A549 (cell line): ENCODE measurements around the gene INPP5B. TPM values are rescaled to one million over a fixed set of nuclear protein-coding genes. Genes with fewer than 3 reads are reported as not detected.

Source experiments
- ATAC-seq, 2 experiments: fragments of 200-7000 bp in 1 of 2; fragments of >200 bp in 1 of 2; cut with Nextera tagmentation in 1 of 2; cut with Tn5 transposase in 1 of 2; 3 replicates each; pipeline versions ENCODE4 v1.8.0 to v1.9.1; 2018 to 2020; ENCODE audit warnings: mild to moderate bottlenecking in 1 of 2, moderate library complexity in 1 of 2
- CTCF ChIA-PET: fragments of 300-600 bp; sonication (Branson Sonifier 250); formaldehyde crosslinking; extraction: SDS; loops from one replicate; lab custom pipeline; 2021; ENCODE audit warnings: antibody characterized with exemption, inconsistent platforms; lab: Yijun Ruan, JAX
- POLR2A ChIA-PET: fragments of 350-600 bp; formaldehyde crosslinking; extraction: SDS; loops from one replicate; lab custom pipeline; 2021; ENCODE audit warnings: antibody characterized with exemption, inconsistent platforms; lab: Yijun Ruan, JAX
- DNase-seq, 2 experiments: peaks; one replicate each; pipeline versions ENCODE4 v3.0.0 to v3.0.0-alpha.2; 2011 to 2016; ENCODE audit warnings: low read depth in 1 of 2, low spot score in 1 of 2
- FAIRE-seq: peaks from 2 replicates; lab custom pipeline; 2011; peaks lifted over from hg19 to GRCh38; lab: Jason Lieb, UNC
- H3K27ac ChIP-seq, 2 experiments: fragments of >200 bp; sonication (Bioruptor Twin); formaldehyde crosslinking; 3 replicates each; pipeline ENCODE4 v1.5.1; 2016 to 2017
- H3K4me1 ChIP-seq: fragments of >200 bp; sonication (Bioruptor Twin); formaldehyde crosslinking; 3 replicates; pipeline ENCODE4 v1.6.1; 2016
- H3K4me2 ChIP-seq: fragments of >200 bp; sonication (Bioruptor Twin); formaldehyde crosslinking; 3 replicates; pipeline ENCODE4 v1.6.1; 2016
- H3K4me3 ChIP-seq: fragments of >200 bp; sonication (Bioruptor Twin); formaldehyde crosslinking; 3 replicates; pipeline ENCODE4 v1.5.1; 2016
- H3K9me3 ChIP-seq: fragments of >200 bp; sonication (Bioruptor Twin); formaldehyde crosslinking; 3 replicates; pipeline ENCODE4 v1.6.1; 2016
- CBX8 ChIP-seq: fragments of 200-600 bp; sonication (generic); IDR thresholded peaks from 2 replicates; pipeline ENCODE4 v1.6.1; 2016
- CHD2 ChIP-seq: fragments of 150-350 bp; IDR thresholded peaks from 2 replicates; pipeline ENCODE4 v1.6.1; 2014; ENCODE audit warnings: low read length; ENCODE audit not compliant: partially characterized antibody
- CHD4 ChIP-seq: fragments of 200-600 bp; sonication (generic); IDR thresholded peaks from 2 replicates; pipeline ENCODE4 v1.6.1; 2016; ENCODE audit warnings: antibody characterized with exemption, mild to moderate bottlenecking, borderline replicate concordance
- EHMT2 ChIP-seq: fragments of 200-600 bp; sonication (generic); IDR thresholded peaks from 2 replicates; pipeline ENCODE4 v1.6.1; 2016; ENCODE audit warnings: antibody characterized with exemption, low read depth, mild to moderate bottlenecking, moderate library complexity
- ELK1 ChIP-seq: fragments of 150-350 bp; IDR thresholded peaks from 2 replicates; pipeline ENCODE4 v1.6.1; 2014; ENCODE audit warnings: low read depth, mild to moderate bottlenecking, low read length
- EP300 ChIP-seq, 2 experiments: fragments of >200 bp; sonication (Bioruptor Twin); formaldehyde crosslinking; IDR thresholded peaks; 2 replicates in 1 of 2; 3 replicates in 1 of 2; pipeline ENCODE4 v1.6.1; 2016 to 2017
- ESRRA ChIP-seq: fragments of 150-350 bp; IDR thresholded peaks from 2 replicates; pipeline ENCODE4 v1.6.1; 2014; ENCODE audit warnings: mild to moderate bottlenecking, low read length, borderline replicate concordance
- FOSB ChIP-seq: fragments of 250-450 bp; sonication (Bioruptor Pico); IDR thresholded peaks from 2 replicates; pipeline ENCODE4 v1.5.0; 2020; ENCODE audit warnings: mild to moderate bottlenecking, moderate library complexity
- FOSL2 ChIP-seq, 2 experiments: fragments of 450-650 bp in 1 of 2; fragments of >200 bp in 1 of 2; sonication (Bioruptor Twin) in 1 of 2; formaldehyde crosslinking; IDR thresholded peaks; 2 replicates each; pipeline versions ENCODE4 v1.5.0 to v1.6.1; 2016 to 2020; ENCODE audit warnings: mild to moderate bottlenecking in 1 of 2, moderate library complexity in 1 of 2
- FOXS1 ChIP-seq: fragments of 250-450 bp; sonication (Bioruptor Pico); IDR thresholded peaks from 2 replicates; pipeline ENCODE4 v1.5.0; 2020; ENCODE audit warnings: mild to moderate bottlenecking, moderate library complexity
- GATA3 ChIP-seq: IDR thresholded peaks from 2 replicates; pipeline ENCODE4 v1.6.1; 2012; ENCODE audit warnings: borderline replicate concordance
- HDAC2 ChIP-seq: fragments of 200-600 bp; sonication (generic); IDR thresholded peaks from 2 replicates; pipeline ENCODE4 v1.6.1; 2016
- HOXB5 ChIP-seq: fragments of 250-450 bp; sonication (Bioruptor Pico); IDR thresholded peaks from 2 replicates; pipeline ENCODE4 v1.5.0; 2020; ENCODE audit warnings: mild to moderate bottlenecking, moderate library complexity
- JUN ChIP-seq, 2 experiments: fragments of >200 bp; sonication (Bioruptor Twin); formaldehyde crosslinking; IDR thresholded peaks; 2 replicates in 1 of 2; 3 replicates in 1 of 2; pipeline ENCODE4 v1.6.1; 2016 to 2017
- JUNB ChIP-seq: fragments of >200 bp; sonication (Bioruptor Twin); formaldehyde crosslinking; IDR thresholded peaks from 2 replicates; pipeline ENCODE4 v1.6.1; 2016
- KDM5A ChIP-seq: fragments of 200-600 bp; sonication (generic); IDR thresholded peaks from 2 replicates; pipeline ENCODE4 v1.6.1; 2016; ENCODE audit warnings: antibody characterized with exemption, mild to moderate bottlenecking
- MAFK ChIP-seq: fragments of 450-650 bp; IDR thresholded peaks from 2 replicates; pipeline ENCODE4 v1.6.1; 2014; ENCODE audit not compliant: partially characterized antibody
- MAZ ChIP-seq: fragments of 150-350 bp; IDR thresholded peaks from 2 replicates; pipeline ENCODE4 v1.6.1; 2014; ENCODE audit warnings: antibody characterized with exemption, low read depth, low read length, borderline replicate concordance
- MYC ChIP-seq: IDR thresholded peaks from 2 replicates; pipeline ENCODE4 v1.6.1; 2012; ENCODE audit warnings: mild to moderate bottlenecking, inconsistent platforms, low read length, improper control_type of control experiment, borderline replicate concordance
- NFE2L2 ChIP-seq: fragments of 150-350 bp; conservative IDR thresholded peaks from 2 replicates; pipeline ENCODE4 v1.6.1; 2014; ENCODE audit warnings: low read length
- NPAS2 ChIP-seq: fragments of 250-450 bp; sonication (Bioruptor Pico); IDR thresholded peaks from 2 replicates; pipeline ENCODE4 v1.8.0; 2022; ENCODE audit warnings: mild to moderate bottlenecking, moderate library complexity, borderline replicate concordance
- PBX3 ChIP-seq: IDR thresholded peaks from 2 replicates; pipeline ENCODE4 v1.6.1; 2012
- POLR2A ChIP-seq: IDR thresholded peaks from 2 replicates; pipeline ENCODE4 v1.6.1; 2012; ENCODE audit warnings: mild to moderate bottlenecking, low read length
- RAD21 ChIP-seq, 2 experiments: fragments of >200 bp in 1 of 2; sonication (Bioruptor Twin) in 1 of 2; formaldehyde crosslinking in 1 of 2; IDR thresholded peaks in 1 of 2; conservative IDR thresholded peaks in 1 of 2; 2 replicates in 1 of 2; 3 replicates in 1 of 2; pipeline ENCODE4 v1.6.1; 2012 to 2018; ENCODE audit warnings: inconsistent platforms in 1 of 2
- SMC3 ChIP-seq: fragments of >200 bp; sonication (Bioruptor Twin); formaldehyde crosslinking; IDR thresholded peaks from 3 replicates; pipeline ENCODE4 v1.6.1; 2018; ENCODE audit warnings: inconsistent platforms
- ZC3H11A ChIP-seq: fragments of 450-650 bp; IDR thresholded peaks from 2 replicates; pipeline ENCODE4 v1.6.1; 2014; ENCODE audit warnings: antibody characterized with exemption, mild to moderate bottlenecking
- ZSCAN20 ChIP-seq: fragments of 250-450 bp; sonication (Bioruptor Pico); IDR thresholded peaks from 2 replicates; pipeline ENCODE4 v1.8.0; 2022; ENCODE audit warnings: mild to moderate bottlenecking, moderate library complexity
- WGBS: methylation state at CpG from one replicate; pipeline ENCODE4 v1.1.6; 2017; ENCODE audit errors: missing lambda C conversion rate; 5-methylcytosine and 5-hydroxymethylcytosine counted together
- polyA plus RNA-seq, 4 experiments: library from polyadenylated mRNA; depleted of rRNA in 3 of 4; stranded (reverse); fragments of >200 nt; fragmentation: RNase III in 1 of 4; extraction: RNeasy Plus Mini Kit Qiagen cat#74134 plus additional on column Dnase treatment in 1 of 4; gene quantifications; 2 replicates in 3 of 4; 3 replicates in 1 of 4; pipeline ENCODE4 v1.2.3, GENCODE V29; 2011 to 2017
- TF ChIP-seq, protein P1 (sequence below): fragments of >200 bp; sonication (Bioruptor Twin); formaldehyde crosslinking; IDR thresholded peaks from 2 replicates; pipeline ENCODE4 v1.6.1; 2016
- TF ChIP-seq, protein P2 (sequence below): fragments of >200 bp; sonication (Bioruptor Twin); formaldehyde crosslinking; IDR thresholded peaks from 3 replicates; pipeline ENCODE4 v1.6.1; 2016
- TF ChIP-seq, protein P3 (sequence below): fragments of 250-450 bp; sonication (Bioruptor Pico); IDR thresholded peaks from 2 replicates; pipeline ENCODE4 v1.5.0; 2020; ENCODE audit warnings: low read depth, mild to moderate bottlenecking, moderate library complexity
- TF ChIP-seq, protein P4 (sequence below): fragments of 250-450 bp; sonication (Bioruptor Pico); IDR thresholded peaks from 2 replicates; pipeline ENCODE4 v1.5.0; 2021; ENCODE audit warnings: mild to moderate bottlenecking, moderate library complexity, borderline replicate concordance

INPP5B gene
- polyA plus RNA-seq, 2 of the 4 experiments (the other 2 are of a cell fraction) = 4.9 to 11.1 TPM

- DNase-seq (no peak), ATAC-seq (no peak), FAIRE-seq (no peak)
- Histone ChIP-seq H3K4me3 (no peak overlapping the region), H3K27ac (no peak overlapping the region), H3K9me3 (no peaks in the 10 kb centered on the region), H3K4me2 (no peak overlapping the region), H3K4me1 (peaks cover 14% of the 10 kb centered on the region; the same call in 1 of the 3 replicates)
- 65% methylated on average over 13 of the region's 13 CpGs for WGBS
- ChIA-PET POLR2A (no interaction called here), CTCF (interaction anchor here (0.8 kb wide), 1 partner anchor 14 kb away, joined by 4 read pairs; no protein-coding TSS in a partner anchor)
- TF ChIP-seq MAZ = no peak
- no peak for TF ChIP-seq EP300 (IDR thresholded peaks at IDR 0.05)
- TF ChIP-seq, protein P1, sequence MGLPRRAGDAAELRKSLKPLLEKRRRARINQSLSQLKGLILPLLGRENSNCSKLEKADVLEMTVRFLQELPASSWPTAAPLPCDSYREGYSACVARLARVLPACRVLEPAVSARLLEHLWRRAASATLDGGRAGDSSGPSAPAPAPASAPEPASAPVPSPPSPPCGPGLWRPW = no peak
- TF ChIP-seq, protein P2, sequence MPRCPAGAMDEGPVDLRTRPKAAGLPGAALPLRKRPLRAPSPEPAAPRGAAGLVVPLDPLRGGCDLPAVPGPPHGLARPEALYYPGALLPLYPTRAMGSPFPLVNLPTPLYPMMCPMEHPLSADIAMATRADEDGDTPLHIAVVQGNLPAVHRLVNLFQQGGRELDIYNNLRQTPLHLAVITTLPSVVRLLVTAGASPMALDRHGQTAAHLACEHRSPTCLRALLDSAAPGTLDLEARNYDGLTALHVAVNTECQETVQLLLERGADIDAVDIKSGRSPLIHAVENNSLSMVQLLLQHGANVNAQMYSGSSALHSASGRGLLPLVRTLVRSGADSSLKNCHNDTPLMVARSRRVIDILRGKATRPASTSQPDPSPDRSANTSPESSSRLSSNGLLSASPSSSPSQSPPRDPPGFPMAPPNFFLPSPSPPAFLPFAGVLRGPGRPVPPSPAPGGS = no peak
- no peak for TF ChIP-seq FOSB
- TF ChIP-seq ZC3H11A = no peak
- TF ChIP-seq MAFK = no peak
- no peak for TF ChIP-seq CBX8
- no peak for TF ChIP-seq JUNB
- no peak for TF ChIP-seq KDM5A
- no peak for TF ChIP-seq ELK1
- no peak for TF ChIP-seq NPAS2
- no peak for TF ChIP-seq FOXS1 (CRISPR knock-in tag)
- no peak for TF ChIP-seq NFE2L2
- no peak for TF ChIP-seq ZSCAN20
- TF ChIP-seq CHD2 = no peak
- TF ChIP-seq, protein P3, sequence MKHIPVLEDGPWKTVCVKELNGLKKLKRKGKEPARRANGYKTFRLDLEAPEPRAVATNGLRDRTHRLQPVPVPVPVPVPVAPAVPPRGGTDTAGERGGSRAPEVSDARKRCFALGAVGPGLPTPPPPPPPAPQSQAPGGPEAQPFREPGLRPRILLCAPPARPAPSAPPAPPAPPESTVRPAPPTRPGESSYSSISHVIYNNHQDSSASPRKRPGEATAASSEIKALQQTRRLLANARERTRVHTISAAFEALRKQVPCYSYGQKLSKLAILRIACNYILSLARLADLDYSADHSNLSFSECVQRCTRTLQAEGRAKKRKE (CRISPR knock-in tag) = no peak
- TF ChIP-seq GATA3 = no peak
- no peak for TF ChIP-seq MYC
Observed at GRCh38 chr1:37926038-37926924, 20.6 kb downstream of the INPP5B start.

GRCh38 chr1:37925316-37925715, 21.5 kb downstream of the INPP5B start:
- FAIRE-seq (no peak), DNase-seq (no peak), ATAC-seq (no peak)
- H3K9me3 ChIP-seq = no peaks in the 10 kb centered on the region
- 97% methylated on average over 4 of the region's 4 CpGs for WGBS
- H3K27ac ChIP-seq = no peak overlapping the region
- H3K4me3 ChIP-seq = no peak overlapping the region
- peaks cover 10% of the 10 kb centered on the region; the same call in 1 of the 3 replicates for H3K4me1 ChIP-seq
- POLR2A ChIA-PET = no interaction called here
- no peak overlapping the region; the same call in 2 of the 3 replicates for H3K4me2 ChIP-seq
- CTCF ChIA-PET = no interaction called here
- TF ChIP-seq CBX8 = no peak
- no peak for TF ChIP-seq HDAC2
- no peak for TF ChIP-seq MYC
- TF ChIP-seq RAD21 (conservative IDR thresholded peaks at IDR 0.05 in 1 of 2, IDR thresholded peaks at IDR 0.05 in 1 of 2) = no peak
- TF ChIP-seq KDM5A = no peak
- TF ChIP-seq, protein P4, sequence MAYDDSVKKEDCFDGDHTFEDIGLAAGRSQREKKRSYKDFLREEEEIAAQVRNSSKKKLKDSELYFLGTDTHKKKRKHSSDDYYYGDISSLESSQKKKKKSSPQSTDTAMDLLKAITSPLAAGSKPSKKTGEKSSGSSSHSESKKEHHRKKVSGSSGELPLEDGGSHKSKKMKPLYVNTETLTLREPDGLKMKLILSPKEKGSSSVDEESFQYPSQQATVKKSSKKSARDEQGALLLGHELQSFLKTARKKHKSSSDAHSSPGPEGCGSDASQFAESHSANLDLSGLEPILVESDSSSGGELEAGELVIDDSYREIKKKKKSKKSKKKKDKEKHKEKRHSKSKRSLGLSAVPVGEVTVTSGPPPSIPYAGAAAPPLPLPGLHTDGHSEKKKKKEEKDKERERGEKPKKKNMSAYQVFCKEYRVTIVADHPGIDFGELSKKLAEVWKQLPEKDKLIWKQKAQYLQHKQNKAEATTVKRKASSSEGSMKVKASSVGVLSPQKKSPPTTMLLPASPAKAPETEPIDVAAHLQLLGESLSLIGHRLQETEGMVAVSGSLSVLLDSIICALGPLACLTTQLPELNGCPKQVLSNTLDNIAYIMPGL (CRISPR knock-in tag) = no peak
- no peak for TF ChIP-seq CHD4
- no peak for TF ChIP-seq POLR2A
- no peak for TF ChIP-seq ESRRA
- no peak for TF ChIP-seq PBX3
- no peak for TF ChIP-seq HOXB5 (CRISPR knock-in tag)
- TF ChIP-seq SMC3 = no peak
- no peak for TF ChIP-seq FOSL2 (IDR thresholded peaks at IDR 0.05)
- no peak for TF ChIP-seq FOSL2 (CRISPR knock-in tag; IDR thresholded peaks at IDR 0.05)
- TF ChIP-seq EHMT2 = no peak
- TF ChIP-seq JUN (IDR thresholded peaks at IDR 0.05) = no peak
